Measurements from ENCODE around the gene ROR2.
A peak's percentile ranks its signal among the peaks of the same experiment; 100 is the strongest.

ROR2 gene

GRCh38 chr9:91768507-91768906 lies 181.5 kb downstream of the ROR2 start:
- no peak for DNase-seq

DNA sequence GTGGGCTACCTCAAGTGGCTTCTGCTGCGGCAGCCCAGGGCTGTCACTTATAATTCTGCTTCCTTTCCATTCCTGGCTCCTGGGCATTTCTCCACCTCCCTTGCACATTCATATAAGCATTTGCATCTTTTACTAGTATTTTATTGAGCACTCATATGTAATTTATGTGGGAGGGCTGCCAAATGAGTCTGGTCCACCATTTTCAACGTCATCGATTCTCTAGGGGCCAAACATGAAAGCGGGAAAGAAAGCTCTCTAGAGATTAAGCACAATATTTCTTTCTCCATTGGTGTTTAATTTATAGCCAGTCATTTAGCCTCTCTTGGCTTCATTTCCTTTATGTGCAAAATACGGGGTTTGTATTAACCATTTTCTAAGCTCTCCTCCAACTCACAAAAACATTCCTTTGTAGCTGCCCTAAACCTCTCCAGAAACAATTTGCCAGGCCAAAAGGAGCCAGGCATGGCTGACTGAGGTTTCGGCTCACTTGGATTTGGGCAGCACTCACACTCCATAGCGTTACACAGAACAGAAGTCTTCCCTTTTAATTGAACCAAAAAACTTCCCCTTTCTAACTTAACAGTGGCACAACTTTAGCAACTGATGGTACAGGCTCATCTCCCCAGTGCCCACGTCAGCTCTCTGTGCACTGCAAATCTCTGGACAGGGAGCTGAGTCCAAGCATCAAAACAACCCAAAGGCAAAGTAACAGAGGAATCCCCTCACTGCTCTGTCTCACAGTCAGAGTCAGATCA lies 183.5 kb downstream of the ROR2 start:
- DNase-seq = no peak

DNA sequence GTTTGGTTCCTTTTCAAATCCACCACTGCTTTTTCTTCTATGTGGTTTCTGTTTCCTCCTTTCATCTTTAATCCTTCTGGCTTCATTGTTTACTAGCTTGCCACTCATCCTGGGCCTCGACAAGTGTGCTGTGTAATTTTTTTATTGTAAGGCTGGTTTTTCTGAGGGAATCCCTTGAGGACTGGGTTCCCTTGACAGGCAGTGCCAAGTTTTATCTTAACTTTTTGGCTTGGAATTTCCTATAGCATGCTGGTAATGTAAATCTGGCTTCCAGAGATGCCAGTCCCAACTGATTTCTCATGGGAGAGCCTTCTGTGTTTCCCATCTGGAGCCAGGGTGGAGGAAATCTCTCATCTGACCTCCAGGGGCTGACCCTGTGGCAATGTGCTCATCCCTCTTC lies 184.7 kb downstream of the ROR2 start:
- no peak for DNase-seq

GRCh38 chr9:91764661-91765060 lies 185.4 kb downstream of the ROR2 start:
- no peak for DNase-seq

DNA sequence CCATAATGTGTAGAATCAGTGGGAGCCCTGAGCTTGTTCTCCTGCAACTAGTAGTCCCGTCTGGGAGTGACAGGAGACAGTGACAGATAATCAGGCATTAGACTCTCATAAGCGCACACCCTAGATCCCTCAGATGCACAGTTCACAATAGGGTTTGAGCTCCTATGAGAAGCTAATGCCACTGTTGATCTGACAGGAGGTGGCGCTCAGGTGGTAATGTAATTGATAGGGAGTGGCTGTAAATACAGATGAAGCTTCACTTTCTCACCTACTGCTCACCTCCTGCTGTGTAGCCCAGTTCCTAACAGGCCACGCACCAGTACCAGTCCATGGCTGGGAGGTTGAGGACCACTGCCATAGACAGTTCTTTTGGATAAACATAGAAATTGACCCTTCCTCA lies 188.7 kb downstream of the ROR2 start:
- DNase-seq = no peak

DNA sequence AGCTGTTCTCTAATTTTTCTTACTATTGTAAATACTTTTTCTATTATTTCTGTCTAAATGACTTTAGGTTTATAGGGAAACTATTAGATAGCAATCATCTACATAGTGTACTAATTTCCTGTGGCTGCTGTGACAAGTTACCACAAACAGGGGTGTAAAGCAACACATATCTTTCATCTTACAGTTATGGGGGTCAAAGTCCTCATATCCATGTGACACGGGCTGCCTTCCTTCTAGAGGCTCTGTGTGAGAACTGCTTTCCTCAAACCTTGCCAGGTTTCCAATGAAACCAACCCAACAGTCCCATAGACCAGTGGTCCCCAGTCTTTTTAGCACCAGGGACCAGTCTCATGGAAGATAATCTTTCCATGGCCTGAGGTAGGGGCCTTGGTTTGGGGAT lies 189.1 kb downstream of the ROR2 start:
- no peak for DNase-seq

DNA sequence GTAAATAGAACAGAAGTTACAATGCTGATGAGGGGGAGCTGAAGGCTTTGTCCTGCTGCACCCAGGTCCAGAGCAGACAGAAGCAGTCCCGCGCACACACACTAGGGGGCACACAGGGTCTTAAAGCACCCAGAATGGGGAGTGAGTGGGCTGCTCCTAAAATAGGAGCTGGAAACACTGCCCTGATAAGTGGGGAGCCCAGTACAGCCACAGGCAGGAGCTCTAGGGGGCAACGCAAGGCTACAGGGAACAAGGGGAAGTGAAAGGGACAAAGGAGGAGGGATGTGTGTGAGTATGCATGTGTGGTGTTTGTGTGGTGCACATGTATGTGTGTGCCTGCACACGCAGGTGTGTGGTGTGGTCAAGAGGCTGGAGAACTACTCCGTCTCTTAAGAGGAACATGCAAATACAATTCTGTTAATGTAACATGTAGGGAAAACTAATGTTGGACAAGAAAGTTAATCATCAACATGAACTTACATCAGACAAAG lies 191.5 kb downstream of the ROR2 start:
- peak; percentile 63 for DNase-seq

- no peak for DNase-seq
Measured at GRCh38 chr9:91757782-91758181, 192.2 kb downstream of the ROR2 start.

DNA sequence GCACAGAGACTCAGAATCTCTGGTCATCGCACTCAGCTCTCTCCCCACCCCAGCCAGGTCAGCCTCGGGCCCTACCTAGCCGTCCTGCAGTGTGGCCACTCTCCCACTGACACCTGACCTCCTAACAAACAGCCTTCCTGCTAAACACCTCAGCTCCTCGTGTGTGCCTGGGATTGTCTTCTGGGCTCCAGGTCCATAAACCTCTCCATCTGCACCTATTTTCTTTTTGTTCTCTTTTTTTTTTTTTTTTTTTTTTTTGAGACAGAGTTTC lies 193.6 kb downstream of the ROR2 start:
- no peak for DNase-seq

DNA sequence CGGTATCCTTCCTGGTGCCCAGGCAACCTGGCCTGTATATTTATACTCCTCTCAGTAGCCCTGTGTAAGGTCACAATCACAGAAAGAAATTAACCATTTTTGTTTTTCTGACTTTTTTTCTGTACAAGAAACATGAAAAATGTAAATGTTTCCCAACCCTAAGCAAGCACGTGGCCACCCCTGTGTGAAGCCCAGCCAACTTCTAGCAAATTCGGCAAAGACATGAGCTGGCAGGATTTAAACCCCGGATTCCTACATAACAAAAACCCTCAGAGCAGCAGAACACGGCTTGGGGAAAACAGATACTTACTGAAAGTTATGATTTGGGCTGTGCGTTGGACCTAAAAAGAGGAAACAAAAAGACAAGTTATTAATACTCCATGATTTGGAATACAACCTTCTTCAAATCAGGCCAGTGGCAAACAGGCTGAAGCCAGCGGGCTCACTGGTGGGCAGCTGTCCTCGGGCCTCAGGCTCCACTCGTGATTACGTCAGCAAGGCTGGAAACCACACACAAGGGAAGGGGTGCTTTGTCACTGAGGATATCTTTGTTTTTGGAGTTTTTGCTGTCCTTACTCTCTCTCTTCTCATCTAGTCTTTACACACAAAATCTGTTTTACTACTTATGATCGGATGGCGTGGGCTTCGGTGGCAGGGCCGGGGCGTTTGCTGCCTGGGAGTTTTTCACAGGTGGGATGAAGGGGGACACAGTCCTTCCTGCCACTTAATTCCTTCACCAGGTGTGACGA lies 194.1 kb downstream of the ROR2 start:
- no peak for DNase-seq

GRCh38 chr9:91753711-91754110 lies 196.3 kb downstream of the ROR2 start:
- DNase-seq = no peak

GRCh38 chr9:91751922-91752321 lies 198.1 kb downstream of the ROR2 start:
- DNase-seq = no peak

DNA sequence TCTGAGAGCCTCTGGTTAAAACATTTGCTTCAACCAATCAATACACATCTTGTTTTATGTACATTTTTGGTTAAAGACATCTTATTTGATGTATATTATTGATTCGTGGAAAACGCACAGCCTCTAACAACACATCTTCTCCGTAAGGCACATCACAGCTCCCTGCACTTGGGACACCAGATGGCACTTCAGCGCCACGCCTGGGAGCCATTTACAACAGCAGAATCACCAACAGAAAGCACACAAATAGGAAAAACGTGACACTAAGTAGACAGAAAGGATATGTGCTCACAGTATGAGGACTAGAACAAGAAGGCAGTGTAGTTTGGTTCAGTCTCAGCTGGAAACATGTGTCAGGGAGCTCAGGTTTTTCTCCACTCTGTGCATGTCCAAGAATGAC lies 199.7 kb downstream of the ROR2 start:
- peak; percentile 12 for DNase-seq

GRCh38 chr9:91746904-91747303 lies 203.1 kb downstream of the ROR2 start:
- DNase-seq = peak; percentile 12

GRCh38 chr9:91746357-91746756 lies 203.7 kb downstream of the ROR2 start:
- DNase-seq = no peak

DNA sequence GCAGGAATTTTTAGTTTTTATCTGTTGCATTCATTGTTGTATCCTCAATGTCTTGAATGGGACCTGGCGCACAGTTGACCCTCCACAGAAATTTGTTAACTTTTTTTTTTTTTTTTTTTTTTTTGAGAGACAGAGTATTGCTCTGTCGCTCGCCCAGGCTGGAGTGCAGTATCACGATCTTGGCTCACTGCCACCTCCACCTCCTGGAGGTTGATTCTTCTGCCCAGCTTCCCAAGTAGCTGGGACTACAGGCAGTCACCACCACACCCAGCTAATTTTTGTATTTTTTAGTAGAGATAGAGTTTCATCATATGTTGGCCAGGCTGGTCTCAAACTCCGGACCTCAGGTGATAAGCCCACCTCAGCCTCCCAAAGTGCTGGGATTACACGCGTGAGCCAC lies 205.9 kb downstream of the ROR2 start:
- no peak for DNase-seq

GRCh38 chr9:91741522-91741921 lies 208.5 kb downstream of the ROR2 start:
- DNase-seq = no peak

DNA sequence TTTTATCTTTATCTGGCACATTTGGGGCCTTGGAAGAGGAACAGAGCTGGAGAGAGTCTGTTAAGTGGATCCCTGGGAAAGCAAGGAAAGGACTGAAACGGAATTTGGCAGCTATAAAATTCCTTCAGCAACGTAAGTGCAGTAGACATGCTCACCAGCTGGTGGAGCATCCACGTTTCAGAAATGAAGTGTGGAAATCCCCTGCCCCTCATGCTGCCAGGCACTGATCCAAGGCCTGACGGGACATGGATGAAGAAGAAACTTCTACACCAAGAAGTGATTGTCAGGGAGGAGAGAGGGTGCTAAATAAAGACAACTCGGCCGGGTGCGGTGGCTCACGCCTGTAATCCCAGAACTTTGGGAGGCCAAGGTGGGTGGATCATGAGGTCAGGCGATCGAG lies 209.3 kb downstream of the ROR2 start:
- DNase-seq = no peak

DNA sequence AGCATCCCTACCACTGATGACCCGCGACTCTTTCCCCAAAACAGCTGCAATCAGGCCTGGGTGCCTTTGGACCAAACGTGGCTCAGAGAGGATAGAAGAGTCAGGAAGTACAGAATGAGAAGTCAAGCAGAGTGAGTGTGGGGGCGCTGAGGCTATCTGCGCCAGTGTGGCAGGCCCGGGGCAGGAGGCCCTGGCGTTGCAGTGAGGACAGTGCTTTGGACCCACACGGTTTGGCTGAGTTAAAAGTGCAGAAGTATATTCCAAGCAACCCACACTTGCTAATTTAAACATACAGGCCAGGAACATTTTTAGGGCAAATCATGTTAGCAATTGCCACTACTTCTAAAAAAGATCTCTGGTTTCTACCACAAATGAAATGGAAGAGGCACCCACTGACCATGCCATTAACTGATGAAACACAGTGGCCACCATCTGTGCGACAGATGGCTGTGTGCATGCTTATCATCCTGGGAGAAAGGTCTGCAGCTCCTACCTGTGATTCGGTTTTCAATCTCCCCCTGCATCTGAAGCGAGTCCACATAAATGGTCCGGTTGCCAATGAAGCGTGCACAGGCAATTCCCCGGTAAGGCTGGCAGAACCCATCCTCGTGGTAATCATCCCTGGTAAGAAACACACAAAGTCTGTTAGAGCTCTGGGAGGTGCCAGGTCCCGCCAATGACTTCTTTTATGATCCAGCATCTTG lies 213.0 kb downstream of the ROR2 start:
- no peak for DNase-seq

DNA sequence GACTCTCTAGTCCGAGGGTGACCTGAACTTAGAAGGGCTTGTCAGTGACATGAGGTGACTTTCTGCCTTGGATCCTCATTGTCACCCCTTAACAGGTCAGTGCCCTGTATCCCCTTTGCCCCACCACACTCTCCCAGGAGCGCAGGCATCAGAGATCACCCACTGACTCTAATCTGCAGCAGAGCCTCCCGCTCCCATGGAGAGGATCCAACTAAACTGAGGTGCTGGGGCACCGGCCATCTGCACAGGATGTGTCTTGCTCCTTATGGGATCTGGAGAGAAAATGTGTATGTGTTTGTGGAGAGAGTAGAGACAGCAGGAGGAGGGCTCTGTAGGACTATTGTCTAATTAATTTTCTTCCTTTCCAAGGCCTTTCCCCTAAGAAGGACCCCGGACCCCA lies 213.7 kb downstream of the ROR2 start:
- DNase-seq = no peak

DNA sequence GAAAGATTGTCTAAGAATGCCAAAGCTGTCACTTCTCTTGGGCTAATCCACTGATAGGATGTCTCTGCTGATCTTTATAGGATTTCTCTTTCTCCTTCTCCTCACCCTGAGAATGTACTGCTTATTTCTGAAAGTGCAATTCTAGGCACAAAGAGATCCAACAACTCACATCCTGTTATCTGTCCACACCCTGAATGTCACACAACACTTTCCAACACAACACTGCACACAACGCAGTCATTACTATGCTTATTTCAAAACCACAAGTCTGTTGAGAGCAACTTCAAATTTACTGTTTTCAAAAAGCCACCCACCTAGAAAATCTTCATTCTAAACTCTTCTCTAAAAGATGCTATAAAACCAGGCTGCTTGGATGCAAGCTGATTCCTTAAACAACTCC lies 215.0 kb downstream of the ROR2 start:
- DNase-seq = no peak

- peak; percentile 62 for DNase-seq
Measured at GRCh38 chr9:91734371-91734981, 215.6 kb downstream of the ROR2 start.

DNA sequence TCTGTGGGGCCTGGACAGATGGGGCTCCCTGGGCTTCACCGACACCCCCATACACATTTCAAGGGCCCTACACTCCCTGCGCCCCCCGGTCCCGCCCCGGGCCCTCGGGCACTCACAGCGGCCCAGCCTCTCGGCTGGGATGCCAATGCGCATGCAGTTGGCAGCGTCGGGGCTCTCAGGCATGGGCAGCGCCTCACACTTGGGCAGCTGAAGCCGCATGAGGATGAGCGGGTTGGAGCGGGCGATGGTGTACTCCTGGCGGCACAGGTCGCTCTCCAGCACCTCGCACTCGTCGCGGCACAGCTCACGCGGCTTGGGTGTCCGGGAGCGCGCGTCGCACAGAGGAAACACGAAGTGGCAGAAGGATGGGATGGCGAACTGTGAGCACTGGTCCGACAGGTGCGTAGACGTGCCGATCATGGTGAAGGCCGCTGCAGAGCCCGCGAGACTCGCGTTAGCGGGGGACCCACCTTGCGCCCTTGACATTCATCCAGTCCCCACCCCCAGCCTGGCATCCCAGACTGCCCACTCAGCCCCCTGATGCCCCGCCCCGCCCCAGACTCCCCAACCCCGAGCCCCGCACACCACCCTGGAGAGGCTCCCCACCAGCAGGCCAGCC lies 216.9 kb downstream of the ROR2 start:
- DNase-seq = no peak

All from OCI-M1 (cell line).